GM23338 (cell line): ENCODE measurements around the gene GNMT. TPM values are rescaled to one million over a fixed set of nuclear protein-coding genes. Genes with fewer than 3 reads are reported as not detected.
A peak's percentile ranks its signal among the peaks of the same experiment; 100 is the strongest.

Experiments used
- ATAC-seq: fragments of 200-7000 bp; cut with Tn5 transposase; 3 replicates; pipeline ENCODE4 v1.9.1; 2020
- DNase-seq: peaks from one replicate; pipeline ENCODE4 v3.0.0-alpha.2; 2015; ENCODE audit warnings: low spot score
- H2AFZ ChIP-seq: fragments of 200-600 bp; sonication (generic); 2 replicates; pipeline ENCODE4 v1.8.0; 2016; ENCODE audit warnings: antibody characterized with exemption, mild to moderate bottlenecking, moderate library complexity
- H3F3A ChIP-seq: fragments of 200-600 bp; sonication (generic); replicated peaks from 2 replicates; pipeline ENCODE4 v1.8.0; 2017; ENCODE audit warnings: antibody characterized with exemption, mixed run types, low read depth
- H3K27ac ChIP-seq: fragments of 200-600 bp; sonication (generic); 2 replicates; pipeline ENCODE4 v1.6.1; 2016; ENCODE audit warnings: low read depth
- H3K27me3 ChIP-seq: fragments of 200-600 bp; sonication (generic); 2 replicates; pipeline ENCODE4 v1.8.0; 2016; ENCODE audit warnings: mild to moderate bottlenecking, mixed run types, moderate library complexity; ENCODE audit not compliant: insufficient read depth
- H3K36me3 ChIP-seq: fragments of 200-600 bp; sonication (generic); 2 replicates; pipeline ENCODE4 v1.8.0; 2016; ENCODE audit warnings: mild to moderate bottlenecking; ENCODE audit not compliant: insufficient read depth
- H3K4me1 ChIP-seq: fragments of 200-600 bp; sonication (generic); 2 replicates; pipeline ENCODE4 v1.8.0; 2016; ENCODE audit warnings: mild to moderate bottlenecking, moderate library complexity; ENCODE audit not compliant: insufficient read depth
- H3K4me2 ChIP-seq: fragments of 200-600 bp; sonication (generic); 2 replicates; pipeline ENCODE4 v1.7.1; 2017; ENCODE audit warnings: mixed run types
- H3K4me3 ChIP-seq: fragments of 200-600 bp; sonication (generic); 2 replicates; pipeline ENCODE4 v1.6.1; 2016; ENCODE audit warnings: mixed run types
- H3K79me2 ChIP-seq: fragments of 200-600 bp; sonication (generic); replicated peaks from 2 replicates; pipeline ENCODE4 v1.8.0; 2017; ENCODE audit warnings: mild to moderate bottlenecking; ENCODE audit not compliant: insufficient read depth
- H3K9me2 ChIP-seq: fragments of 200-600 bp; sonication (generic); 2 replicates; pipeline ENCODE4 v1.8.0; 2017; ENCODE audit not compliant: insufficient read depth
- H4K20me1 ChIP-seq: fragments of 200-600 bp; sonication (generic); replicated peaks from 2 replicates; pipeline ENCODE4 v1.8.0; 2017; ENCODE audit warnings: mild to moderate bottlenecking; ENCODE audit not compliant: insufficient read depth
- H3K27ac Mint-ChIP-seq: 2 replicates; pipeline ENCODE4 v1.8.0; 2020; ENCODE audit warnings: inconsistent platforms, mild to moderate bottlenecking, moderate library complexity, mixed read lengths
- H3K27me3 Mint-ChIP-seq: 3 replicates; pipeline ENCODE4 v1.8.0; 2022; ENCODE audit warnings: low read depth, mild to moderate bottlenecking, moderate library complexity, mixed read lengths, inconsistent platforms; ENCODE audit not compliant: insufficient read depth, poor library complexity
- H3K36me3 Mint-ChIP-seq: 3 replicates; pipeline ENCODE4 v1.8.0; 2021; ENCODE audit warnings: low read depth, mild to moderate bottlenecking, inconsistent platforms, moderate library complexity, mixed read lengths
- H3K4me1 Mint-ChIP-seq: 3 replicates; pipeline ENCODE4 v1.8.0; 2020; ENCODE audit warnings: mild to moderate bottlenecking, inconsistent platforms, mixed read lengths
- H3K4me3 Mint-ChIP-seq: 3 replicates; pipeline ENCODE4 v1.8.0; 2021; ENCODE audit warnings: moderate library complexity, mild to moderate bottlenecking, inconsistent platforms, mixed read lengths
- H3K9me3 Mint-ChIP-seq: 3 replicates; pipeline ENCODE4 v1.8.0; 2020; ENCODE audit warnings: moderate library complexity, mild to moderate bottlenecking, inconsistent platforms, mixed read lengths
- ETS1 ChIP-seq: IDR thresholded peaks from 2 replicates; pipeline ENCODE4 v1.6.1; 2016; ENCODE audit warnings: antibody characterized with exemption
- EZH2 ChIP-seq: fragments of 200-600 bp; sonication (generic); IDR thresholded peaks from one replicate; pipeline ENCODE4 v1.8.0; 2017; ENCODE audit warnings: antibody characterized with exemption, mild to moderate bottlenecking, low read depth; ENCODE audit not compliant: unreplicated experiment
- EZH2phosphoT487 ChIP-seq: fragments of 200-600 bp; sonication (generic); IDR thresholded peaks from one replicate; pipeline ENCODE4 v1.8.1; 2018; ENCODE audit warnings: antibody characterized with exemption; ENCODE audit not compliant: unreplicated experiment
- JUNB ChIP-seq: IDR thresholded peaks from one replicate; pipeline ENCODE4 v1.6.1; 2016; ENCODE audit warnings: antibody characterized with exemption; ENCODE audit not compliant: unreplicated experiment
- STAT1 ChIP-seq: IDR thresholded peaks from one replicate; pipeline ENCODE4 v1.6.1; 2016; ENCODE audit warnings: antibody characterized with exemption; ENCODE audit not compliant: unreplicated experiment
- ZNF462 ChIP-seq: fragments of 250-450 bp; sonication (Bioruptor Pico); IDR thresholded peaks from 2 replicates; pipeline ENCODE4 v1.5.0; 2020; ENCODE audit warnings: mild to moderate bottlenecking, moderate library complexity
- polyA plus RNA-seq: library from polyadenylated mRNA; unstranded; fragments of >200 nt; fragmentation: Nextera tagmentation; extraction: Ambion mirVana; gene quantifications from 2 replicates; pipeline ENCODE4 v1.2.1, GENCODE V29; 2016
- total RNA-seq: library from RNA; depleted of rRNA; stranded (reverse); fragments of >200 nt; shearing (Covaris generic); gene quantifications from 2 replicates; pipeline ENCODE4 v1.2.3, GENCODE V29; 2014; rRNA removed

GNMT gene
- total and polyA plus RNA-seq, 2 experiments from 2014 or later, result 0.52 TPM; not detected in 1

DNA sequence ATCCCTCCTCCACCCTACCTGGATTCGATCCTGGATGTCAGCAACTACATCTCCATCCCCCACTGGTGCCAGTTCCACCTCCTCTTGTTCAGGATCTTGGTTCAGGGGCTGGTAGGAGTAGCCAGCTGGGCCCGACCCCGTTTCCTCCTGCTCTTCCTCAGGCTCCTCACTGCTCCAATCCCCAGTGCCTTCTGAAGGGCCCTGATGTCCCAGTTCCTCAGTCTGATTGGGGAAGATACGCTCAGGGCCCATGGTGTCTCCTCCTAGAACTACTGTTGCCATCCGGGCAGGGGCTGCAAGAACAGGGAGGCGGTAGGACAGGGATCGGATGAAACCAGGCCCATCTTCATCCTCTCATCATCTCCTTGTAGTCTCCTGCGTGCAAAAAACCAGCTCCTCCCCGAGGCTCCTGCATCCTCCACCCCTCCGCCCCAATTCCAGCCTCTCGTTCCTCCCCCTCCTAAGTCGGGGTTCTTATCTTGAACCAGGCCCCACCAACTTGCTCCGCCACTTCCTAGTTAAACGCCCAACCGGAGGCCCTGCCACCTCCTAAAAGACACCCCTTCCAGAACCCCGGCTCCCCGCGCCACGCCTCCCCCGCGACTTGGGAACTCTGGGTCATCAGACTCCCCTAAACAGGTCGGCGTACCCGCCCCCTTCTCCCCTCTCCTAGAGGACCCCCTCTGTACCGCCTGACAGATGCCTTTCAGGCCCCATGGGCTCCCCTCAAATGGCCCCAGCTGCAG lies 52.7 kb downstream of the GNMT start:
- H4K20me1 ChIP-seq, result peaks cover 17% of the 10 kb centered on the region
- Mint-ChIP-seq H3K9me3 (no peaks in the 10 kb centered on the region), H3K27ac (peak overlapping the region; percentile 95), H3K36me3 (peaks cover 67% of the 10 kb centered on the region), H3K4me1 (peaks cover 30% of the 10 kb centered on the region), H3K27me3 (peaks cover 23% of the 10 kb centered on the region), H3K4me3 (peak overlapping the region; percentile 92)
- TF ChIP-seq ZNF462 (CRISPR knock-in tag) (no peak), STAT1 (no peak), ETS1 (no peak), EZH2 (no peak), JUNB (no peak), EZH2phosphoT487 (no peak)
- ATAC-seq, result peak; percentile 37
- H3K4me3 ChIP-seq, result peak overlapping the region; percentile 82
- no peak for DNase-seq
- peak overlapping the region; percentile 12; the same call in 1 of the 2 replicates for H2AFZ ChIP-seq
- H3K27ac ChIP-seq, result peak overlapping the region; percentile 83; the same call in 1 of the 2 replicates
- H3K79me2 ChIP-seq, result peaks cover 45% of the 10 kb centered on the region
- no peaks in the 10 kb centered on the region for H3K9me2 ChIP-seq
- peaks cover 16% of the 10 kb centered on the region for H3K4me1 ChIP-seq
- 0 out of 2 replicates have a peak, but pooled peaks cover 21% of the 10 kb centered on the region for H3F3A ChIP-seq
- peaks cover 8% of the 10 kb centered on the region; the same call in 1 of the 2 replicates for H3K36me3 ChIP-seq
- H3K4me2 ChIP-seq, result peak overlapping the region; percentile 99
- H3K27me3 ChIP-seq, result no peaks in the 10 kb centered on the region

Other genes with a start within 250 kb of the GNMT start
- 0.52 and 0.89 TPM in 2 replicates for gene PRPH2, start 238.2 kb upstream of the GNMT start, total RNA-seq
- gene PRPH2, start 238.2 kb upstream of the GNMT start, polyA plus RNA-seq, result 0.21 and 0.50 TPM in 2 replicates
- gene TBCC, start 214.7 kb upstream of the GNMT start, total RNA-seq, result 45.0 and 59.5 TPM in 2 replicates
- gene TBCC, start 214.7 kb upstream of the GNMT start, polyA plus RNA-seq, result 45.3 and 48.3 TPM in 2 replicates
- gene BICRAL, start 178.7 kb upstream of the GNMT start, total RNA-seq, result 11.0 and 11.7 TPM in 2 replicates
- gene BICRAL, start 178.7 kb upstream of the GNMT start, polyA plus RNA-seq, result 3.4 and 3.6 TPM in 2 replicates
- 109 and 124 TPM in 2 replicates for gene RPL7L1, start 81.1 kb upstream of the GNMT start, total RNA-seq
- 82.1 and 86.9 TPM in 2 replicates for gene RPL7L1, start 81.1 kb upstream of the GNMT start, polyA plus RNA-seq
- not detected in 2 replicates for gene PTCRA, start 44.7 kb upstream of the GNMT start, total RNA-seq
- 0.30 TPM in 1 of 2 replicates, not detected in the other for gene PTCRA, start 44.7 kb upstream of the GNMT start, polyA plus RNA-seq
- 66.3 and 67.0 TPM in 2 replicates for gene CNPY3, start 31.3 kb upstream of the GNMT start, total RNA-seq
- gene CNPY3, start 31.3 kb upstream of the GNMT start, polyA plus RNA-seq, result 68.5 and 74.5 TPM in 2 replicates
- gene PEX6, start 18.4 kb downstream of the GNMT start, total RNA-seq, result 24.8 and 25.1 TPM in 2 replicates
- gene PEX6, start 18.4 kb downstream of the GNMT start, polyA plus RNA-seq, result 5.2 and 6.5 TPM in 2 replicates
- 49.9 and 55.3 TPM in 2 replicates for gene PPP2R5D, start 23.8 kb downstream of the GNMT start, total RNA-seq
- gene PPP2R5D, start 23.8 kb downstream of the GNMT start, polyA plus RNA-seq, result 16.5 and 20.0 TPM in 2 replicates
- 65.6 and 70.5 TPM in 2 replicates for gene MEA1, start 53.2 kb downstream of the GNMT start, total RNA-seq
- gene MEA1, start 53.2 kb downstream of the GNMT start, polyA plus RNA-seq, result 205 and 215 TPM in 2 replicates
- gene KLHDC3, start 53.5 kb downstream of the GNMT start, total RNA-seq, result 182 and 184 TPM in 2 replicates
- 86.2 and 88.2 TPM in 2 replicates for gene KLHDC3, start 53.5 kb downstream of the GNMT start, polyA plus RNA-seq
- gene RRP36, start 60.9 kb downstream of the GNMT start, total RNA-seq, result 98.6 and 106 TPM in 2 replicates
- gene RRP36, start 60.9 kb downstream of the GNMT start, polyA plus RNA-seq, result 63.8 and 64.7 TPM in 2 replicates
- 9.7 and 13.2 TPM in 2 replicates for gene CUL7, start 93.1 kb downstream of the GNMT start, total RNA-seq
- 2.8 and 3.4 TPM in 2 replicates for gene CUL7, start 93.1 kb downstream of the GNMT start, polyA plus RNA-seq
- 32.3 and 40.4 TPM in 2 replicates for gene MRPL2, start 98.7 kb downstream of the GNMT start, total RNA-seq
- 127 and 128 TPM in 2 replicates for gene MRPL2, start 98.7 kb downstream of the GNMT start, polyA plus RNA-seq
- gene KLC4, start 98.9 kb downstream of the GNMT start, total RNA-seq, result 17.4 and 22.4 TPM in 2 replicates
- 14.9 and 16.6 TPM in 2 replicates for gene KLC4, start 98.9 kb downstream of the GNMT start, polyA plus RNA-seq
- gene PTK7, start 115.6 kb downstream of the GNMT start, total RNA-seq, result 121 and 147 TPM in 2 replicates
- 46.1 and 52.2 TPM in 2 replicates for gene PTK7, start 115.6 kb downstream of the GNMT start, polyA plus RNA-seq
- 49.7 and 54.9 TPM in 2 replicates for gene SRF, start 210.5 kb downstream of the GNMT start, total RNA-seq
- gene SRF, start 210.5 kb downstream of the GNMT start, polyA plus RNA-seq, result 9.9 and 13.4 TPM in 2 replicates
- 11.3 and 14.2 TPM in 2 replicates for gene CUL9, start 221.4 kb downstream of the GNMT start, total RNA-seq
- 2.6 and 4.9 TPM in 2 replicates for gene CUL9, start 221.4 kb downstream of the GNMT start, polyA plus RNA-seq